Hematopoietic multipotent progenitor cell treated with erythropoietin and hydrocortisone succinate and interleukin-3 and kit ligand, for 6 days (in vitro differentiated cells): ENCODE measurements around the gene PLXNB3.
"Not testable (repeated sequence)": the region's sequence is repeated elsewhere in the genome, so short reads cannot be mapped to it uniquely, and the experiment has no call there.

Experiments used
- DNase-seq: peaks from one replicate; pipeline ENCODE4 v3.0.0-alpha.2; 2015

The PLXNB3 gene

DNA sequence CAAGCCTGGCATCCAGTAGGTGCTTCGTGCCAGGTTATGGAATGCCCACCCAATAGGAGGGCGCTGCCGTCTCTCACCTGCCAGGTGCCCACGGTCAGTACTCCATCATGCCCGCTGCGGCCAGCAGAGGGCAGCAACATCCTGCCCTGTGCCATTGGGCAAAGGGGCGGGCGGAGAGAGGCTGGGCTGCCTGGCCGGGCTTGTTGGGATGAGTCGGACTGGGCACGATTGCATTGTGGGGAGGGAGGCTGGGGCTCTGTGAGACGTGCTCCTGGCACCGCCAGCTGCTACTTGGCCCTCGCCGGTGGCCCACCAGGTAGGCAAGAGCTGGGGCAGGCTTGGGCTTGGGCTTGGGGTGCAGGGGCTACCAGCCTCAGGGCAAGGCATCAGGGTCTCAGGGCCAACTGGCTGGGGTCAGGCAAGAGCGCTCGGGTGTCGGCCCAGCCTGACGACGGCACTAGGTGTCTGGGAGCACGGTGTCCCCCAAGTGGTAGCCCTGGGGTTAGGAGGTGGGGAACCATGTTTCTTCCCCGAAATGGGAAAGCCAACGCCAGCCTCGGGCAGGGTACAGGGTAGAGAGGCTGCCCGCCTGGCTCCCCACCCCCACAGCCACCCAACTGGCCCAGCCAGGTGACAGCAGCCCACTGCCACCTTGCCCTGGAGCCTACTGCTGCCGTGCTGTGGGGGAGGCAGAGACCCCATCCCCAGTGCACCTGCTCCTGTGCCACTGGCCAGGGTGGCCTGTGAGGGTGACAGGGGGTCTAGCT, at the start of gene PLXNB3:
PLXNB3 (plus strand) TSS at position 261 of the 767 bp plus-strand sequence. CDS start 1,287 bp downstream, outside the sequence.
- peak; percentile 80 for DNase-seq

DNA sequence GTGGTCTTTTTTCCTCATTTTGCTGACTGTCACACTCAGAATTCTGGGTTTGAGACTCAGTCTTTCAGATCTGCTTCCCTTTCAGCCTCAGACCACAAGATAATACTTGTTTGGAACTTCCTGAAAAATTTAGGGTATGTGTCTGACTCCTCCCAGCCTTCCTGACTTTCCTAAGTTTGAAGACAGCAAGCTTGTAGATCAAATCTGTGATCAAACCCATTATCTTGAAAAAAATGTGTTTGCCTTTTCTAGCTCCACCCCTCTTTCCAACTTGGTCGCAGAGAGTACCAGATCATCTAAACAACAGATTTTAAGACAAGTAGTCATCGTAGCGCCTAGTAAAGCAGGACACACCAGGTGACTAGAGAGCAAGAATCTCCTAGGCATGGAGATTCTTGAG, 49.8 kb upstream of the PLXNB3 start:
- DNase-seq, result no peak

DNA sequence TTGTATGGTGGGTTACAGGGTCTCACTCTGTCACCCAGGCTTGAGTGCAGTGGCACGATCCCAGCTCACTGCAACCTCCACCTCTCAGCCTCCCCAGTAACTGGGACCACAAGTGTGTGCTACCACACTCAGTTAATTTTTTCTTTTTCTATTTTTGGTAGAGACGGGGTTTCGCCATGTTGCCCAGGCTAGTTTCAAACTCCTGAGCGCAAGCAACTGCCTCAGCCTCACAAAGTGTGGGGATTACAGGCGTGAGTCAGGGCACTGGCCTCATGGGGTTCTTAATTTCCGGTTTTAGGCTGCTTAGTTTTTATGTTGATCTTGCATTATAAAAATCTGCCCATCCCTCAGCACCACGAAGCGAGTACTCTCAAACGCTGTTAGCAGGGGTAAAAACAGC, 46.6 kb upstream of the PLXNB3 start:
- DNase-seq, result no peak

DNA sequence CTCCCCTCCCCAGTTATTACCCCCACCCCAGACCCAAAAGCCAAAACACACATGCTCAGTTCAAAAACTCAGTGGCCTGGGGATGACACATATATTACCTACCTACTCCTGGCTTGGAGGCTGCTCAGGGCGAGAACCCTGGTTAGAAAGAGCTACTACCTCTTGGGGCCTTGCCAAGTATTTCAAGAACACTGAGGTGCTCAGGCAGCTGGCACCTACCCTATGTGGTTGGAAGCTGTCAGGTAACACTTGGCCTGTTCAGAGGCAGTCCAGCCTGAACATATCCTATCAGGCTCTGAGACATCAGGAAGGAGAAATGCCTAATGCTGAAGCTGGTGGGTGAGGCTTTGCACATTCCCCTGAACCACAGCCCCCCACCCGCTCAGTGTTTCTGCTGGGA, 44.8 kb upstream of the PLXNB3 start:
- no peak for DNase-seq

DNA sequence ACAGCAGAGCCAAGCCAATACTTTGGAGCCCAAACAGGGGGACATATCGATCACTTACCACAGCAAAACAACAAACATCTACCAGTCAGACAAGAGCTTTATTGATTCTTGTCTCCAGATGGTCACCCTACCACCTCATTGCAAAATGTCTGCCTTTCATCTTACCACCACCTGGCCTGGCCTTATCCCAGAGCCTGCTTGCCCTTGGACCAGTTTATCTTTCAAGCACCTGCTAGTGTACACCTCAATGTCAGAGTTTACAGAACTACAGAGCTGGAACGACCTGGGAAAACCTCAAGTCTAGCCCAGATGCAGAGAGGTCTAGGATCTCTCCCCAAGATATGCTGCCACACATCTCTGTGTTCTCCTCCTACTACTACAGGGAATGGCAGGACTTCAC, 44.3 kb upstream of the PLXNB3 start:
- DNase-seq, result no peak

DNA sequence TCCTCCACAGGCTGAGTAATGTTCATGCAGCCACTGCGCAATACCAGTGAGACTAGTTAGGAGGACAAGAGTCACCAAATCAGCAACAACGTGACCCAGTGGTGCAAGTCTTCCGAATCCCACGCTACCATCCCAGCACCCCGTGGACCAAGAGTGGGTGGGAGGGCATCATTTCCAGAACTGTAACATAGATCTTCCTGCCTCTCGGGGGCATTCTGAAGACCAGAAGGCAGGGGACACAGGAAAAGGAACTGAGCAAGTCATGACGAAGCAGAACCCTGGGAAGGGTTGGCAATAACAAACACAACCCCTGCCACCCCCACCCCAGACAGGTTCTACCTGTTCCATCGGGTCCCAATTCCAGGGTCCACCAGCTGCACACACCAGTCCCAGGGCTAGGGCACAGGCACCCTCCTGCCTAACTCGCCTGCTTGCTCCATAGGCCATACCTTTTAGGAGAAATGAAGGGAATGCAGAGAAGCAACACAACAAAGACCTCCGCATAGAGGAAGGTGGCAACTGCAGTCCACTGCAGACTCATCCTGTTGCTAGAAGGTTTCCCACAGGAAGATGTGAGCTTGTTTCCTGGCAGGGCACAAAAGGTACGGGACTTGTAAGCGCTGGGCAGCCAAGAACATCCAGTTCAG, 41.2 kb upstream of the PLXNB3 start:
- peak; percentile 32 for DNase-seq

DNA sequence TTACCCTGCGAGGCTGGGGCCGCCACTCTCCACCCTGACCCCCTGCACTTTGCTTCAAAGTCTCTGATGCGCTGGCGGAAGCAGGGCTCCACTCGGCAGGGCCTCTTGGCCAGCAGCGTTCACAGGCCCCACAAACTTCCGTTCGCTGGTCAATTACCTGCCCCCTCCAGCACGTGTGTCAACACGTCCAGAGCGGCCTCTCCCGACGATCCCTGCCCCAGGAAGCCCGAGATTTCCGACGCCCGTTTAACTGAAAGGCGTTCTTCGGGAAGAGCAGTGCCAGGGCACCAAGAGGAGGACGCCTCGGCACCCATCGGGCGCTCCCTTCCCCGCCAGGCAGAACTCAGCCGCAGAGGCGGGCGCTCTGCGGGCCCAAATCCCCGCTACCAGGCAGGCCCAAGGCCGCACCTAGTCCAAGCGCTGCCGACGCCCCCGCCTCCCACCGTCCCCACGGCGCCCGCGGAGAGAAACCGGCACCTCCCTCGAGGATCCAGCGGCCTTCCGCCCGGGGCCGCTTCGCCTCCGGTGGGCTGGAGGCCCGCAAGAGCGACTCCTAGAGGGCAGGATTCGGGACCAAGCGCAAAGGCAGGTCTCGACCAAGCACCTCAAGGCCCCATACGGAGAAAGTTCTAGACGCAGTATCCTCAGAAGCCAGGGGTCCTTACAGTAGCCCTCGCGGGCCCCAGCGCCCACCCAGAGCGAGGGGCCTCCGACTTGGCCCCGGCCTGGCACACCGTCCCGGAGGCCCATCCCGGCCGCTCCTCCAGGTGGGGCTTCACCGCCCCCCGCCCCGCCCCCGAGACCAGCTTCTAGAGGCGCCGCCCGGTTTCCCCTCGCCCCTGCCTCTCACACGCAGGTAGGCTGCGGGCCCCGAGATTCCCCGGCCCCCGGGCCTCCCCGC, 40.4 kb upstream of the PLXNB3 start:
- peak; percentile 69 for DNase-seq

DNA sequence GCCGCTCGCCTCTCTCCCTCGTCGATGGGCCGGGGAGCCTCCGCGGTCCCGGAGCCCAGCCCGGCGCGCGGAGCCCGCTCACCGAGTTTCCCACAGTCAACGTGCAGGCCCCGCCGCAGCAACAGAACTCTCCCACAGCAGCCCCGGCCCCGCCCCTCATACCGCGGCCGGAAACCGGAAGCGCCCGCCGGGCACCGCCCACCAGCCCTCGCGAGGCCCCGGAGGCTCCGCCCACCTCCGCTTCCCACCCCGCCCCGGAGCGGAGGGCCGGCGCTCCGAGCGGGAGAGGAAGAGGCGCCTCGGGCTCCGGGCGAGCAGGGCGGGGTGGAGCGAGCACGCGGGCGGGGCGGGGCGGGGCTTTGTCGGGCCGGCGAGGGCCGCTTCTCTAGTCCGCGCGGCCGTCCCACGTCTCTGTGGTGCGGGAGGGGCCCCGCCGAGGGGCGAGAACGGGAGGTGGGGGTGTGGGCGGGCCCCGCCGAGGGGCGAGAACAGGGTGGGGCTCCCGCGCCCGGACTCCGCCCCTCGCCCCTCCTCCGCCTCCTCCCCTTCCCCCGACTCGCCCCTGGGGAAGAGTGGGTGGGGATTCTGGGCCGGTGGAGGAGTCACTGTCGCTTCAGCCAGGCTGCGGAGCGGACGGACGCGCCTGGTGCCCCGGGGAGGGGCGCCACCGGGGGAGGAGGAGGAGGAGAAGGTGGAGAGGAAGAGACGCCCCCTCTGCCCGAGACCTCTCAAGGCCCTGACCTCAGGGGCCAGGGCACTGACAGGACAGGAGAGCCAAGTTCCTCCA, 39.6 kb upstream of the PLXNB3 start, which contains the start of the genes ABCD1 and BCAP31:
ABCD1 (plus strand) TSS at position 605 of the 787 bp plus-strand sequence. CDS start 411 bp downstream, outside the sequence.
BCAP31 (minus strand) TSS at position 136 of the 787 bp plus-strand sequence. CDS start 1,143 bp downstream, outside the sequence.
- peak; percentile 88 for DNase-seq

DNA sequence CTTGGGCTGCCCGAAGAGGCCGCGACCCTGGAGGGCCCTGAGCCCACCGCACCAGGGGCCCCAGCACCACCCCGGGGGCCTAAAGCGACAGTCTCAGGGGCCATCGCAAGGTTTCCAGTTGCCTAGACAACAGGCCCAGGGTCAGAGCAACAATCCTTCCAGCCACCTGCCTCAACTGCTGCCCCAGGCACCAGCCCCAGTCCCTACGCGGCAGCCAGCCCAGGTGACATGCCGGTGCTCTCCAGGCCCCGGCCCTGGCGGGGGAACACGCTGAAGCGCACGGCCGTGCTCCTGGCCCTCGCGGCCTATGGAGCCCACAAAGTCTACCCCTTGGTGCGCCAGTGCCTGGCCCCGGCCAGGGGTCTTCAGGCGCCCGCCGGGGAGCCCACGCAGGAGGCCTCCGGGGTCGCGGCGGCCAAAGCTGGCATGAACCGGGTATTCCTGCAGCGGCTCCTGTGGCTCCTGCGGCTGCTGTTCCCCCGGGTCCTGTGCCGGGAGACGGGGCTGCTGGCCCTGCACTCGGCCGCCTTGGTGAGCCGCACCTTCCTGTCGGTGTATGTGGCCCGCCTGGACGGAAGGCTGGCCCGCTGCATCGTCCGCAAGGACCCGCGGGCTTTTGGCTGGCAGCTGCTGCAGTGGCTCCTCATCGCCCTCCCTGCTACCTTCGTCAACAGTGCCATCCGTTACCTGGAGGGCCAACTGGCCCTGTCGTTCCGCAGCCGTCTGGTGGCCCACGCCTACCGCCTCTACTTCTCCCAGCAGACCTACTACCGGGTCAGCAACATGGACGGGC, 38.8 kb upstream of the PLXNB3 start:
- DNase-seq, result no peak

DNA sequence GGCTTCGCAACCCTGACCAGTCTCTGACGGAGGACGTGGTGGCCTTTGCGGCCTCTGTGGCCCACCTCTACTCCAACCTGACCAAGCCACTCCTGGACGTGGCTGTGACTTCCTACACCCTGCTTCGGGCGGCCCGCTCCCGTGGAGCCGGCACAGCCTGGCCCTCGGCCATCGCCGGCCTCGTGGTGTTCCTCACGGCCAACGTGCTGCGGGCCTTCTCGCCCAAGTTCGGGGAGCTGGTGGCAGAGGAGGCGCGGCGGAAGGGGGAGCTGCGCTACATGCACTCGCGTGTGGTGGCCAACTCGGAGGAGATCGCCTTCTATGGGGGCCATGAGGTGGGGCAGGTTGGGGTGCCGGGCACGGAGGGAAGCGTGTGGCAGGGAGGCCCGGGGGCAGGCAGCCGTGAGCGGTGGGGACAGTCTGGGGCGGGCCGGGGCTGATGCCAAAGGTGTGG, 38.2 kb upstream of the PLXNB3 start:
- DNase-seq, result no peak

DNA sequence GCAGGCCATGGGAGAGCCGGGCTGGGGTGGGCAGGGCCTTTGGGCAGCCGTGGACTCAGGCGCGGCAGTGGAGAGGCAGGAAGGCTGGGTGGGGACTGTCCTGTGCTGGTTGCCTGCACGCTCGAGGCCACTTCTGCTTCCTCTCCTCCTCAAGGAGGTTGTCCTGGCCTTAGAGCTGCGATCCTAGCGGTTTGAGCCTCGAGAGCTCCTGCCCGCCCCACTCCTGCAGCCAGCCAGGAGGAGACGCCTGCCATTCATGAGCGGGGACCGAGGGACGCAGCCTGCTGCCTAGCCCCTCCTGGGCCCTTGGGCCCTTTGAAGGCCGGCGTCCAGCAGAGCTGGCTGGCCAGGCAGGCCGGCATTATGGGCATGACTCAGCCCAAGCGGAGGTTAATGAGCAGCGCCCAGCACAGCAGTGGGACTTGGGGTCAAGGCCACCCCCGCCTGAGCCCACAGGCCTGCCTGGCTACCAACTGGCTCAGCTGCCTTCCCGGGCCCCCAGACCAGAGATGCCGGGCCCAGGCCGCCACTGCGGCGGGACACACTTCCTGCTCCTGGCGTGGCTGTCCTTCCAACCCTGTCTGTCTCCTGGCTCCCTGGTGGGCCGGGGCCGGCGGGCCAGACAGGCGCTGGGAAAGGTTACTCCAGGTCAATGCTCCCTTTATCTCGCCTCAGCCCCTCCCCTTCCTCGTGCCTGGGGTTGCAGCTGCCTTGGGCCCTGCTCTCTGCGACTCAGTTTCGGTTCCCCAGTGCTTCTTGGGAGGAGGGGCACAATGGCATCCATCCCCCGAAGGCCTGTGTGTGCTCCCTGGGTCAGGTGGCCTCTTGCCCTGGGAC, 37.5 kb upstream of the PLXNB3 start:
- peak; percentile 70 for DNase-seq

DNA sequence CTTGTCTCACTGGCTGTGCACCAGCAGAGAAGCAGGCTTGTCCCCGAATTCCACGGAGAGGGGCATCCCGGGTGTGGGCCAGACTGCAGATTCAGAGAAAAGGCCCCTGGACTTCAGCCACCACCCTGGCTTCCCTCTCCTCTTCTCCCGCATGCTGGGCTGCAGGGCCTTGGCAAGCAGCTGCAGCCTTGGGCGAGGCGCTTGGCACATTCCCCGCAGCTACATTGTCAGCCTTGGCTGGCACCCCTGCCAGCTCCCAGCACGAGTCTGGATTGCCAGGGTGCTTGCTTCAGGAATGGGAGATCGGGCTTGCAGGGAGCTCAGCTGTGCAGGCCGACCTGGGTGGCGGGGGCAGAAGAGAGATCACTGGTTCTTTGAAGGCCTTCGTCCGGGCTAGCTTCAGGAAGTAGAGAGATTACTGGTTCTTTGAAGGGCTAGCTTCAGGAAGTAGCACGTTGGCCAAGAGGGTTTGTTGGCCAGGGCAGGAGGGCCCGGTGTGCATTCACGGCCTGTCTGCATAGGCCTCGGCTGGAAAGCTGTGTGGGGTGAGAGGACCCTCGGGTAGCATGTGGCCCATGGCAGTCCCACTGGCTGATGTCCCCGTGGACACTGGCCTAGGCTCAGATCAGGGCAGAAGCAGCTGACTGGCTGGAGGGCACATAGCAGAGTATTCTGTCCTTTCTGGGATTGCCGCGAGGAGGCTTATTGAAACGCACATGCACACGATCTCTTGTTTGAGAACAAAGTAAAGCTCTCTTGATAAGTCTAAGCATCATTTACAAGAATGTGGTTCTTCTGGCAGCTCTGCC, 36.7 kb upstream of the PLXNB3 start:
- no peak for DNase-seq

DNA sequence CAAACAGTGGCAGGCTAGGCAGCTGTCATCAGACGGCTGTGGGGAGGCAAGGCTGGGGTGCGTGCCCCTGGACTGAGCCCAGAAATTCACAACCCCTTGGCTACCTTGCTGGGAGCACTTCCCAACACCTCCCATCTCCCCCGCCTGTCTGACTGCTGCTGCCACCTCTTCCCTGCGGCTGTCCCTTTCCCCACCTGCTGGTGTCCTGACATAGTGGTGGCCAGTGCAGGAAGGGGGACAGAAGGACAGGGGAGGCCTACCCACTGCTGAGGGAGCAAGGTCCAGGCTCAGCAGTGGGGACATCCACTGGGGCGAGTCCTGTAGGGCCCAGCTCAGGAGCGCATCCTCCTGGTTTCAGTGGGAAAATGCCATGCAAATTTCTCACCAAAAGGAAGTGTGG, 36.0 kb upstream of the PLXNB3 start:
- DNase-seq, result no peak

DNA sequence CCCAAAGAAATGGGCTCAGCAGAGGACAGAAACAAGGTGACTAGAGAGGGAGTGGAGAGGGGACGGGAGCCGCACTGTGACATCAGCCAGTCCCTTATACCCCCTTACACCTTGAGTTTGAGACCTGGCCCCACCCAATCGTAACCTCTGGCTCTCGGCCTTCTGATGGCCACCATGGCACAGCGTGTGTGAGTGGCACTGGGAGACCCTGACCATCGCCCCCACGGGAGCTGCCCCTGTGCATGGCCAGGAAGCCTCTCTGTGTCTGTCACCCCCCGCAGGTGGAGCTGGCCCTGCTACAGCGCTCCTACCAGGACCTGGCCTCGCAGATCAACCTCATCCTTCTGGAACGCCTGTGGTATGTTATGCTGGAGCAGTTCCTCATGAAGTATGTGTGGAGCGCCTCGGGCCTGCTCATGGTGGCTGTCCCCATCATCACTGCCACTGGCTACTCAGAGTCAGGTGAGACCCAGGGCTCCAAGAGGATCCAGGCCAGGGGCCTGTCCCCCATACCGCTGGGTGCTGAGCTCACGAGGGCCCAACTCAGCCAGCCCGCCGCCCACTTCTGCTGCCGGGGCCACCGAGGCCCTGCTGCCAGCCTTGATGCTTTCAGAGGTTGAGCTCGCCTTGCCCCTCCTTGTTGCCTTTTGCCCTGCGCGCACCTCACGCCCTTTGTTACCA, 35.0 kb upstream of the PLXNB3 start:
- DNase-seq, result no peak

DNA sequence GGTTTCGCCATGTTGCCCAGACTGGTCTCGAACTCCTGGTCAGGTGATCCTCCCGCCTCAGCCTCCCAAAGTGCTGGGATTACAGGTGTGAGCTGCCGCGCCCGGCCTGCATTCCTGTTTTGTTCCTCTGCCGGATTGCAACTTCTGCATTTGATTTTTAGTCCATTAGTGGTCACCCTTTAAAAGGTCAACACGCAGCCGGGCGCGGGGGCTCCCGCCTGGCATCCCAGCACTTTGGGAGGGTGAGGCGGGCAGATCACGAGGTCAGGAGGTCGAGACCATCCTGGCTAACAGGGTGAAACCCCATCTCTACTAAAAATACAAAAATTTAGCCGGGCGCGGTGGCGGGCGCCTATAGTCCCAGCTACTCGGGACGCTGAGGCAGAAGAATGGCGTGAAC, 33.9 kb upstream of the PLXNB3 start:
- not testable (repeated sequence) for DNase-seq

DNA sequence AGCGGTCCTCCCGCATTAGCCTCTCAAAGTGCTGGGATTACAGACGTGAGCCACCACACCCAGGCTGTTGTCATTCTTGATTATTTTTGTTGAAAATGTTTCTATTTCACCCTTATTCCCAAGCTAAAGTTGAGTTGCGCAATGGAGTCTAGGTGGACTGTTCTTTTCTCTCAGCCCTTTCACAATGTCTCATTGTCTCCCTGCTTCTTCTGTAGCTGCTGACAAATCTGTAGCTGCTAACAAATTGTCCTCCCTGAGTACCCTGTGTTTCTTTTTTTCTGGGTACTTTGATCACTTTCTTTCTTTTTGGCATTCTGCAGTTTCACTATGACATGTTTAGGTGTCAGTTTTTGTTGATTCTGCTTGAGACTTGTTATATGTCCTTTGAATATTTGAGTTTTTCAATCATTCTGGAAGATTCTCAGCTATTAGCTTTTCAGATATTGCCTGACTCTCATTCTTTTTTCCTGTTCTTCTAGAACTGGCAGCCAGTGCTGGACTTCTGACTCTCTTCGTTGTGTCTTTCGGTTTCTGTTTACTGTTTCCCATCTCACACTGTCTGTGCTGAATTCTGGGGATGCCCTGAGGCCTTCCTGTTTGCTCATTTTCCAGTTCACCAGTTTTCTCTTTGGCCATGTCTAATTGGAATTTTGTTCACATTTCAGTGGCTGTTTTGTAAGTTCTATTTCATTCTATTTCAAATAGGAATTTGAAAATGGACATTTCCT, 32.8 kb upstream of the PLXNB3 start:
- no peak for DNase-seq

DNA sequence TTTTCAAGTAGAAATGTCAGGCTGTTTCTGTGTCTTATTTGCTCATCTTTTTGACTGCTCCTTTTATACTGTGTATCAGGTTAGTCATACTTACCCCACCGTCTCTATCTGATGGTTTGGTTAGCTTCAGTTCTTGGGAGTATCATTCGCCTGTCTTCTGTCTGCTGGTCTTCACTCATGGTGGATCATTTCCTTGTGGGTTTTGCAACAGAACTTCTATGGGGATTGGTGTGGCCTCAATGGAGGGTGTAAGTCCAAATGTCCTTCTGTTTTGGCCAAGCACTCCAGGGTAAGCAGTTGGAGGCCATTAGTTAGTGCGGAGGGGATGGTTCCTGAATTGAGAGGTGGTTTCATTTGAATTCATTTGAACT, 32.2 kb upstream of the PLXNB3 start:
- DNase-seq, result no peak

DNA sequence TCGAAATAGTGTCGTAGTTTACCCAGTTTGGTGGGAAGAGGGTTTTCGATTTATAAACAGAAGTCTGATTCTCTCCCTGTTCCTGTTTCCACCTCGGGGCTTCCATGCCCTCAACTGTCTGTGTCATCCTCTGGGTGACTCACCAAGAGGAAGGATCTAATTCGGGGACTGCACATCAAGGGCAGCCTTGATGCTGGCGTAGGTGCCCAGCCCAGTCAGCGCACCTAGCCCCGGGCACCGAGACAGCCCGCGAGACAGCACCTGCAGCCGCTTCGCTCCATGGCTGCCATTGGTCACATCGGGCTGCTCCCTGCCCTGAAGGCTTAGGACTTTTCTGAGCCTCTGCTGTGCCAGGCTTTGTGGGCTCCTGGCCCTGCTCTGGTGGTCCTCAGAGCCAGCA, 31.6 kb upstream of the PLXNB3 start:
- DNase-seq, result no peak
